ENCODE results near the gene FAM241B.

DNA sequence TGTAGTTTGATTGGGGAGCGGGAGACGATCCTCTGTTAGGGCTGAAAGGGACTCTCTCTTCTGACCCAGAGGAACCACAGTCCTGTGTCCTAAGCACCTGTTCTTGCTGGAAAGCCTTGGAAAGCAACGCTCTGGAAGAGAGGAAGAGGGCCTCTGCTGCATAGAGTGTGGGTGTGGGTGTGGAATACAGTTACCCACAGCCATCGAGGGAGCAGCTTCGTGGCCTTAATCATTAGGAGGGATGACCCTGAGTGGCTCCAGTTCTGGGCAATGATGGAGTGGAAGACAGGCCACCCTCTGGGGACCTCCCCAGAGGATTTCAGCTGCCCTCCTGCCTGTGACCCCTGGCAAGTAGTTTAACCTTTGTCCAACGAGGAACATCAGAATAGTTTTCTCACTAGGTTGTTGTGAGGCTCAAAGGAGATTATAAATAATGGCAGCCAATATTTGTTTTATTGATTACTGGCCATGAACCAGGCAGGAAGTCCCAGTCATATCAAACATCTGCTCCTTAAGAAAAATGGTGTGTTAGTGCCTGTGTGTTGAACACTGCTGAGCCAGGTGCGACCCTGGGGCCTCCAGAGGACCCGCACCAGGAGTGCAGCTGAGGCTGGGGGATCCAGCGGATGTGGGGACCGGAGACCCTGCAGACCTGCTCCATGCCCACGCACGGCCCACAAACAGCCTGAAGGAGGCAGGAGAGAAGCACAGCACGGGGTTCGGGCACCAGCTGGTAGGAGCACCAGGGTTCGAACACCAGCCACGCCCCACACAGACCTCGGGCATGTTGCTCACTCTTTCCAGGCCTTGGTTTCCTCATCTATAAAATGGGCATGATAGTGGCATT is 35.6 kb downstream of the FAM241B start:
- TF ChIP-seq, protein P1, sequence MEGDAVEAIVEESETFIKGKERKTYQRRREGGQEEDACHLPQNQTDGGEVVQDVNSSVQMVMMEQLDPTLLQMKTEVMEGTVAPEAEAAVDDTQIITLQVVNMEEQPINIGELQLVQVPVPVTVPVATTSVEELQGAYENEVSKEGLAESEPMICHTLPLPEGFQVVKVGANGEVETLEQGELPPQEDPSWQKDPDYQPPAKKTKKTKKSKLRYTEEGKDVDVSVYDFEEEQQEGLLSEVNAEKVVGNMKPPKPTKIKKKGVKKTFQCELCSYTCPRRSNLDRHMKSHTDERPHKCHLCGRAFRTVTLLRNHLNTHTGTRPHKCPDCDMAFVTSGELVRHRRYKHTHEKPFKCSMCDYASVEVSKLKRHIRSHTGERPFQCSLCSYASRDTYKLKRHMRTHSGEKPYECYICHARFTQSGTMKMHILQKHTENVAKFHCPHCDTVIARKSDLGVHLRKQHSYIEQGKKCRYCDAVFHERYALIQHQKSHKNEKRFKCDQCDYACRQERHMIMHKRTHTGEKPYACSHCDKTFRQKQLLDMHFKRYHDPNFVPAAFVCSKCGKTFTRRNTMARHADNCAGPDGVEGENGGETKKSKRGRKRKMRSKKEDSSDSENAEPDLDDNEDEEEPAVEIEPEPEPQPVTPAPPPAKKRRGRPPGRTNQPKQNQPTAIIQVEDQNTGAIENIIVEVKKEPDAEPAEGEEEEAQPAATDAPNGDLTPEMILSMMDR (IDR thresholded peaks at IDR 0.05), result no peak
- no peak for TF ChIP-seq POLR2A (IDR thresholded peaks at IDR 0.05)

All from body of pancreas (tissue), 4 donors.